Subcutaneous adipose tissue (tissue), 4 donors: ENCODE results near the gene MLLT3. TPM values are rescaled to one million over a fixed set of nuclear protein-coding genes. Genes with fewer than 3 reads are reported as not detected.

ENCODE experiments used
- CTCF ChIP-seq: fragments of 450-650 bp; IDR thresholded peaks from one replicate; pipeline ENCODE4 v1.5.1; 2016; ENCODE audit warnings: low read depth, mild to moderate bottlenecking, control low read depth, antibody characterized with exemption, moderate library complexity
- total RNA-seq, 4 donors: library from RNA; depleted of rRNA; stranded (reverse); fragments of >200 nt; gene quantifications; one replicate each; pipeline ENCODE4 v1.1.0, GENCODE V29; 2016

MLLT3 gene
- total RNA-seq, 4 donors from 2014 or later, result 10.2 to 15.3 (median 11.0) TPM

GRCh38 chr9:20511686-20512085 is 110.6 kb downstream of the MLLT3 start:
- no peak for TF ChIP-seq CTCF

GRCh38 chr9:20509466-20509865 is 112.8 kb downstream of the MLLT3 start:
- TF ChIP-seq CTCF, result no peak

GRCh38 chr9:20508242-20508641 is 114.1 kb downstream of the MLLT3 start:
- no peak for TF ChIP-seq CTCF

- TF ChIP-seq CTCF, result no peak
These were observed 114.9 kb downstream of the MLLT3 start for GRCh38 chr9:20507431-20507830.

- TF ChIP-seq CTCF, result no peak
These were observed 116.0 kb downstream of the MLLT3 start for GRCh38 chr9:20506099-20506900.

GRCh38 chr9:20505574-20505973 is 116.7 kb downstream of the MLLT3 start:
- no peak for TF ChIP-seq CTCF

- TF ChIP-seq CTCF, result no peak
These were observed 117.4 kb downstream of the MLLT3 start for GRCh38 chr9:20504930-20505329.
